NCI-H748 (cell line): ENCODE results near the gene CHRNA4.
"Not testable (repeated sequence)": the region's sequence is repeated elsewhere in the genome, so short reads cannot be mapped to it uniquely, and the experiment has no call there.

Experiments
- DNase-seq: peaks from one replicate; lab custom pipeline; 2025; ENCODE audit not compliant: unreplicated experiment; lab: John Stamatoyannopoulos, UW

The CHRNA4 gene

GRCh38 chr20:63350597-63351325 is 10.4 kb downstream of the CHRNA4 start:
- DNase-seq: no peak

GRCh38 chr20:63350196-63350595 is 11.0 kb downstream of the CHRNA4 start:
- DNase-seq: no peak

GRCh38 chr20:63349516-63349895 is 11.6 kb downstream of the CHRNA4 start:
- DNase-seq: no peak

- DNase-seq: no peak
These were observed 12.2 kb downstream of the CHRNA4 start for GRCh38 chr20:63348828-63349515.

GRCh38 chr20:63347950-63348827 is 13.0 kb downstream of the CHRNA4 start:
- DNase-seq: no peak

- DNase-seq: no peak
These were observed 13.9 kb downstream of the CHRNA4 start for GRCh38 chr20:63347081-63347741.

GRCh38 chr20:63346131-63347080 is 14.7 kb downstream of the CHRNA4 start:
- DNase-seq: no peak

- DNase-seq: no peak
These were observed 15.6 kb downstream of the CHRNA4 start for GRCh38 chr20:63345328-63346100.

- DNase-seq: no peak
These were observed 16.4 kb downstream of the CHRNA4 start for GRCh38 chr20:63344616-63345327.

- DNase-seq: no peak
These were observed 17.4 kb downstream of the CHRNA4 start for GRCh38 chr20:63343460-63344445.

GRCh38 chr20:63342561-63343459 is 18.3 kb downstream of the CHRNA4 start:
- DNase-seq: peak; percentile 9

GRCh38 chr20:63340158-63340688 is 20.9 kb downstream of the CHRNA4 start:
- DNase-seq: not testable (repeated sequence)

- not testable (repeated sequence) for DNase-seq
These were observed 21.7 kb downstream of the CHRNA4 start for GRCh38 chr20:63339154-63340094.

- DNase-seq: no peak
These were observed 23.2 kb downstream of the CHRNA4 start for GRCh38 chr20:63337786-63338420.
